SHP77 treated with DMSO at 0.1 percent for 48 hours (cell line): Measurements from ENCODE around the gene SLC17A7.

Experiments
- DNase-seq: peaks from one replicate; lab custom pipeline; 2025; lab: John Stamatoyannopoulos, UW

The SLC17A7 gene

DNA sequence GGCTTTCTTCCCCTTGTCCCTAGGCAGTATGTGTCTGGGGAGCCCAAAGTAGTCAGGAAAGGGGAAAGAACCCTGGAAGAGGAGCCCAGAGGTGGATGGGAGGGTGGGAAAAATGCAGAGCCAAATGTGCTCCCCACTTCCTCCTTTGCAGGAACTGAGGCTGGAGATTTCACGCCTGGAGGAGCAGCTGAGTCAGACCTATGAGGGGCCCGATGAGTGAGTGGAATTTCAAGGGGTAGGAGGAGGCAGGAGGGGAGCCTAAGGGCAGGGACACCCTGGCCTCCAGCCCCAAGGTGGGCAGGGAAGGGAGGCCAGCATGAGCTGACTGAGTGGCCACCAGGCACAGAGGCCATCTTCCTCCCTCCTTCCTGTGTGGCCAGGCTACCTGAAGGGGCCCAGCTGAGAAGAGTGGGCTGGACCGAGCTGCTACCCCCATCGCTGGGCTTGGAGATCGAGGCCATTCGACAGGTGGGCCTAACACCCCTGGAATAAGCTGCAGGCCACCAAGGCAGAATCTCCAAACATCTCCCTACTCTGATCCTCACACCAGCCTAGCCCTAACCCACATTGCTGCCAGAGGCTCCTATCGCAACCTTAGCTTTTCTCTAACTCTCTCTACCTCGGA, 32.4 kb downstream of the SLC17A7 start:
- DNase-seq = no peak

DNA sequence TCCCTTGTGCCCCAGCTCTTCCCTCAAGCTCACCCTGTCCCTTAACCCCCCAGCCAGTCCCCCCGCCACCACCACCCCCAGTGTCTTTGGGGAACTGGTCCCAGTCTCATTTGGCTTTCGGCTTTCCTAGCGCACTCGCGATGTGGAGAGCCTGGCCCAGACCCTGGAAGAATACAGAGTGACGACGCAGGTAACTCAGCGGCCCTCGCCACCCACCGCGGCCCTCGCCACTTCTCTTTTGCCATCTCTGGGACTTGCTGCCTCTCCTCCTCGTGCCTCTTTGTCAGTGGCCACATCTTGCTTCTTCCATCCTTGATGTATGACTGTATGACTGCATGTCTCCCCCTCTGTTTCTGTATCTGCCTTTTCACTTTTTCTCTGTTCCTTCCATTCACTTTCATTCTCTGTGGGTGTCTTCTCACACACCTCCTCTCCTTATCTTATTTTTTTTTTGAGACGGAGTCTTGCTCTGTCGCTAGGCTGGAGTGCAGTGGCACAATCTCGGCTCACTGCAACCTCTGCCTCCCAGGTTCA, 33.8 kb downstream of the SLC17A7 start:
- no peak for DNase-seq

DNA sequence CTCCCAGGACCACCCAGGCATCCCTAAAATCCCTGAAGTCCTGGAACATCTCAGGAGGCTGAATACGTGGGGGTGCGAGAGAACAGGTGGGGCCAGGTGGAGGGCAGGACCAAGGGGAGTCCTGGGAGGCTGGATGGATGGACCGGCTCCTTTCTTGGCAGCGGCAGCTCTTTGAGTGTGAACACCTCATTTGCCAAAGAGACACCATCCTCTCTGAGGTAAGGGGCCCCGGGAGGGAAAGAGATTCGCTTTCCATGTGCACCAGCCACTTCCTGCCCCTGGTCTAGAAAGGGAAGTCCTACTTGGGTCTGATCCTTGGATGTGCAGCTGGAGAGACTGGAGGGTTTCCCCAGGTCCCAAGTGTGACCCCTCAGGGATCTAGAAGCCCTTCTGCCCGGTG, 34.2 kb downstream of the SLC17A7 start:
- DNase-seq = no peak

DNA sequence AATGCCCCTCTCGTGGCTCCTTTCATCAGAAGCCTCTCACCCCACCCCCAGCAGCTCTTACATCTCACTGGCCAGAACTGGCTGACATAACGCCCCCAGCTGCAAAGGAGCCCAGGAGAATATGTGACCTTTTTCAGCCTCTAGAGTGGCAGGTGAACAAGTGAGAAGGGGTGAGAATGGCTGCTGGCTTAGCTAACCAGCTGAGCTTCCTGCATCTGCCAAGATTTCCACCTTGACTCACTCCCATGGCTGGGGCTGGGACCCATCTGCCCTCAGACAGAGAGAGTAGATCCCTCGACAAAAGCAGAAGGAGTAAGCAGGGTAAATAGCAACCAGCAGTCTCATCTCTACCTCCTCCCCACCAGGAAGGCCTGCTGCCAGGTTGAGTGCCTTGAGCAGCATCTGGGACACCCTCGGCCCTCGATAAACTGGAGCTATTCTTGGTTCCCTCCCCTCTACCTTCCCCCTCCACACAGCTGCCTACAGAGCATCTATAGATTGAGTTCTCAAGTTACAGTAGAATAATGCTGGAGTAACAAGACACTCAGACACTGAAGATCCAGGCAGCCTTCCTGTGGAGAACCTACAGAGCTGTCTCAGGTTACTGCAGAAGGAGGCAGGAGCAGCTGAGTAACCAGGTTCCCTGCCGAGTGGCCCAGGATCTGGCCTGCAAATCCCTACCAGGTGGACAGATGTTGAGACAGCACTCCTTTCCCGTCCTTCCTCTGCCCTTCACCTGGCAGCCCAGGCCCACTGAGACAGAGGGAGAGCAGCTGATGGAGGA, 37.7 kb downstream of the SLC17A7 start:
- peak; percentile 77 for DNase-seq

DNA sequence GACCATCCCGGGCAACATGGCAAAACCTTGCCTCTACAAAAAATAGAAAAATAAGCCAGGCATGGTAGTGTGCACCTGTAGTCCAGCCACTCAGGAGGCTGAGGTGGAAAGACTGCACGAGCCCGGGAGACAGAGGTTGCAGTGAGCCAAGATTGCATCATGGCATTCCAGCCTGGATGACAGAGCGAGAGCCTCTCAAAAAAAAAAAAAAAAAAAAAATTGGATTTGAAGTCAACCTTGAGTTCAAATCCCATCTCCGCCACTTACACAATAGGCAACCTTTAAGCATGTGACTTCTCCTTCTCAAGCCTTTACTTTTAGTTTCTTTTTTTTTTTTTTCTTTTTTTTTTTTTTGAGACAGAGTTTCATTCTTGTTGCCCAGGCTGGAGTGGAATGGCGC, 41.3 kb downstream of the SLC17A7 start:
- no peak for DNase-seq

DNA sequence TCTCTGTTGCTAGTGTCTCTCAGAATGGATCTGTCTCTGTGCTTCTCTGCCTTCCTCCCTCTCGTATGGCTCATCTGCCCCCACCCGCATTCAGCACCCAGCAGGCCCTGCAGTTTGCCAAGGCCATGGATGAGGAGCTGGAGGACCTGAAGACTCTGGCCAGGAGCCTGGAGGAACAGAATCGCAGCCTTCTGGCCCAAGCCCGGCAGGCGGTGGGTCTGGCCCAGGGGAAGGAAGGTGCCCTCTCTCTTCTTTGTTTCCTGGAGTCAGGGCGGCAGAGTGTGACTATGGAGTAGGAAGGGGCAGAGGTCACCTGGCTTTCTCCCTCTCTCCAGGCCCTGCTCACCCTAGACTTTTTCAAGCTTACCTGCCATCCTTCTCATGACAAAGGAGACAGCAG, 42.4 kb downstream of the SLC17A7 start:
- no peak for DNase-seq

DNA sequence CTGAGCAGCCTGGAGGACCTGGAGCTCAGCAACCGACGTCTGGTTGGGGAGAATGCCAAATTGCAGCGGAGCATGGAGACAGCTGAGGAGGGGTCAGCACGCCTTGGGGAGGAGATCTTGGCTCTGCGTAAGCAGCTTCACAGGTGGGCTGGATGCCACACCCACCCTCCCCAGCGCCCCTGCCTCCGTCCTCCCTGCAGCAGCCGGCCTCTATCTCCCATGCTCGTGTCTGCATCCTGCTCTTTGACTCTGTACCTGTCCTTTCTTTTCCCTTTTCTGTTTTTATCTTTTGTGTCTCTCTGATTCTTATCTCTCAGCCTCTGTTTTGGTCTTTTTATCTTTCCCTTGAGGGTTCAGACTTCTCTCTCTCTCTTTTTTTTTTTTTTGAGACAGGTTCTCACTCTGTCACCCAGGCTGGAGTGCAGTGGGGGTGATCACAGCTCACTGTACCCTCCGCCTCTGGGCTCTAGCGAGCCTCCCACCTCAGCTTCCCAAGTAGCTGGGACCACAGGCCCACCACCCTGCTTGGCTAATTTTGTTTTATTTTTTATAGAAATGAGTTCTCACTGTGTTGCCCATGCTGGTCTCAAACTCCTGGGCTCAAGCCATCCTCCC, 43.2 kb downstream of the SLC17A7 start:
- no peak for DNase-seq

DNA sequence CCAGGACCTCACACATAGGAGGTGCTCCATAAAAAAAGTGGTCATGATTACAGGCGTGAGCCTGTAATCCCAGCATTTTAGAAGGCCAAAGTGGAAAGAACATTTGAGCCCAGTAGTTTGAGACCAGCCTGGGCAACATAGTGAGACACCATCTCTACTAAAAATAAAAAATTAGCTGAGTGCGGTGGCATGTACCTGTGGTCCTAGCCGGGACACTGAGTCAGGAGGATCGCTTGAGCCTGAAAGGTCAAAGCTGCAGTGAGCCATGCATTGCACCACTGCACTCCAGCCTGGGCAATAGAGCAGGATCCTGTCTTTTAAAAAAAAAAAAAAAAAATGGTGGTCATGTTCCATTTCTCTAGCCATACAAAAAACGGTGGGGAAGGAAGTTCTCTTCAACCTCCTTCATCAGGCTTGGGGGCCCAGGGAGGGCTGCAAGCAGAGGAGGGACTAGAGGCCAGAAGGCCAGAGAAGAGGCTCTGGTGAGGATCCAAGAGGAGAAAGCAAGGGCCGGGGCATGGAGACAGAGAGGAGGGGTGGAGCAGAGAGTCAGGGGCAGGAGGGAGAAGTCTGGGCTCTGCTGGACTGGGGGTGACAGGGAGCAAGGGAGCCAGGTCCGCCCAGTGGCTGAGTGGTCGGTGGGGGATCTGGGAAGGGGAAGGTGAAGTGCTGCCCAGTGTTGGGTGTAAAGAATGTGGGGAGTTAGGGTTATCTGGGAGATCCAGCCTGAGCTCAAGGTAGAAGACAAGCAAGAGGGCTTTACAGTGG, 44.4 kb downstream of the SLC17A7 start:
- no peak for DNase-seq

DNA sequence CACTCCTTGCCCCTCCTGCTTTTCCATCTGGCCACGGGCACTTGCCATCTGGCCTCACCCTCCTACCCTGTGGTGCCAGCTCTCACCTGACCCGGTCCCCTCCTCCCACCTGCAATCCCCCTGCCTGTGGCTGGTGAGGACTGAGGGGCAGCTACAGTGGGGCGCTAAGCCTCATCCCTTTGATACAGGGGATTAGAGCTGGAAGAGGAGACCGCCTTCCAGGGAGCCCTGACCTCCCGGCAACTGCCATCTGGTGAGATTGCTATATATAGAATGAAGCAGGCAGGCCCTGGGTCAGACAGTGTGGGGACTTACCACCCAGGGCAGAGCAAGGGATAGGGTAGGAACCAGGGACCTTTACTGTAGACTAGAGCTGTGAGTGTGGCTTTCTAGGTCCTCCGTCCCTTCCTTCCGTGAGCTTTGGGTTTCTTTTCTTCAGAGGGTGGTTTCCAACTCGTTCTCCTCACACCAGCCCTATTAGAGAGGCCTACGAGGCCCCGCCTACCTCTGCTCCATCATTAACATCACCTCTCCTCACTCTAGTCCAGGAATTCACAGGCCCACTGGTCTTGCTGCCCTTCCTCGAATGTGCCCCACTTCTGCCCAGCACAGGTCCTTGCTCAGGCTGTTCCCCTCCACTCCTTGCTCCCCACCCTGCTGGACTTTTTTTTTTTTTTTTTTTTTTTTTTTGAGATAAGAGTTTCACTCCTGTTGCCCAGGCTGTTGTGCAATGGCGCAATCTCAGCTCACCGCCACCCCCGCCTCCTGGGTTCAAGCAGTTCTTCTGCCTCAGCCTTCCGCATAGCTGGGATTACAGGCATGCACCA, 45.5 kb downstream of the SLC17A7 start:
- no peak for DNase-seq

DNA sequence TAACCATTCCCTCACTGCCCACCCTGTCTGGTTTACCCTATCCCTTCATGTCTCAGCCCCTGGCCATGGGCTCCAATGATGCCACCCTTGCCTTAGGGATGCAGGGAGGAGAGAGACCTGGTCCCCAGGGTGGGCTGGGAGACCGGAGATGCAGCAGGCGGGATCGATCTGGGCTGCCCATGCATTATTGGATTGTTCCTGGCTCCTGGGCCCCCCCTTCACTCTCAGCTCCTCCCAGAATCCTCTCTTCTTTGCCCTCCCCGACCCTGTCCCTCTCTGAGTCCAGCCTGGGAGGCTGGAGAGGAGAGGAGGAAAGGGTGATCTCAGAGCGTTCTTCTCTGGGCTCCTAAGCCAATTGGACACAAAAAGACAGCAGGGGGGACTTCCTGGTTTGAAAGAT, 47.4 kb downstream of the SLC17A7 start:
- no peak for DNase-seq

DNA sequence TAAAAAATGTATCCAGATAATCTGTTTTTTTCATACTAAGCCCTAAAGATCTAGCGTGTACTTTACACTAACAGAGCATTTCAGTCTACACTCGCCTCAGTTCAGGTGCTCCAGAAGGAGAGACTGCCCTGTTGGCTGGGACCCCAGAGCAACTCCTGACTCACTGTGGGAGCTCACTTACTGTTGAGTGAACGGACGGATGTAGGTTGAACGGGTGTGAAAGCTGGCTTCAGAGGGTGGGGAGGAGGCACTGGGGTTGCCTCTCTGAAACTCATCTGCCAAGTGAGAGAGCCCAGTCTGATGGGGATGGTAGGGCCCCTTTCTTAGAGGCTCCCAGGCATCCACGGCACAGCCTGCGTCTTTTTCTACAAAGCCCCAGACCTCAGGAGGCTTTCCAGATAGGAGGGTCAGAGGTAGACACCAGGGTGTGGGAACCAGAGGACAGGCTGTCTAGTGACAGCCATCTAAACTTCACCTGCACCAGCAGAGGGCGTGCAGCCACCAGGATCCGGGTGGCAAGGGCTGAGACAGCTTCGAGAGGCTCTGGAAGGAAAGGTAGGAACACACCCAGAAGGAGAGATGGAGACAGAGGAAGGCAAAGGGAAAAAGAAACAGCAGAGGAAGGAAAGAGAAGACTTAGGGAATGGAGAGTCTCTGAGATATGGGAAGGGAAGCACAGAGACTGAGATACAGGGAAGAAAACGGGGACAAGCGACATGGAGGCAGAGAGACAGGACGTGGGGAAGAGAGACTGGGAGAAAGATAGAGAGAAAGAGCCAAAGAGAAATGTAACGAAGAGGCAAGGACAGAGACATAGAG, 49.5 kb downstream of the SLC17A7 start:
- peak; percentile 61 for DNase-seq

DNA sequence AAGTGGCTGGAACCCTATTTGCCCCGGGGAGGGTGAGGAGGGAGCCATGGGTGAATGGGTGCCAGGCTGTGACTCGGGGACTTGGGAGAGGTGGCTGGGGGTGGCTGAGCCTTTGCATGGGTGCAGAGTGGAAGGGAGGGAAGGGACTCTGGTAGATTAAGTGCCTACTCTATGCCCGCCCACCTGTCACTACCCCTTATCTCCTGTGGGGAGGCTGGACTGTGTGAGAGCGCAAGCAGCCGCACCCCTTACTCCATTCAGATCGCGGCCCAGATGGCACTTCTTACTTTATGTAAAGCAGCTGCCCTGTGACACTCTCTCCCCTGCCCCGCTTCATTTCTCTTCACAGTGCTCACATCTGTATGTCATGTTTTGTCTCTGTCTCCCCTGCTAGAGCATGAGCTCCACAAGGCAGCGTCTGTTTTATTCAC, 50.4 kb downstream of the SLC17A7 start:
- DNase-seq = no peak

DNA sequence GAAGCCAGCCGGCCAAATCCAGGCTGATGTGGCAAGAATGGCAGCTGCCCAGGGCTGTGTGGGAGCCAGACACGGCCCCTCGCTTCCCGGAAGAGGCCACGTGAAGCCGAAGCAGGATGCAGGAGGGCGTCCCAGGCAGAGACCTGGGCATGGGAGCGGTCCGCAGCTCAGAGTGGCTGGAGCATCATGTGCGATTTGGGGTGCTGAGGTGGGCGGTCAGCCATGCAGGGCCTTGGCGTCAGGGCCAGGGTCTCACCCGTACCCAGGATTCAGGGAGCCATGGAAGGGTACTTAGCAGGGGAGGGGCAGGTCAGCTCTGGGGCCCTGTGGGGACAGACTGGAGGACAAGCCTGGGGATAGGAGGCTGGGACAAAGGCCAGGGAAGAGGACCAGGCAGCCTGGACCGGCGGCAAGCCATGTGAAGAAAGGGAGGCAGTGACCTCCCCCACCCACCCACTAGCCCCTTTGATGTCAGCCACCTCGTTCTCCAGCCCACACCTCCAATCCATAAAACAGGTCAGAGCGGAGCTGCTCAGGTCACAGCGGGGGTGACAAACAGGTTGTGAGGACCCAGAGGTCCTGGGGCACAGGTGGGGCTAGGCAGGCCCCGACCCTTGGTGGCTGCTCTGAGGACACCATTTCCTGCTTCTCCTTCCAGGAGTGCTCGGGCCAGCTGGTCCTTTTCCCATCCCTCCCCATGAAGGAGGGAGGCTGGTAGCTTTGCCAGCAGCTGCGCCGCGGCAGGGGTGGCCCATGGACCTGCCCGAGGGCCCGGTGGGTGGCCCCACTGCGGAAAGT, 51.0 kb downstream of the SLC17A7 start:
- DNase-seq = no peak

DNA sequence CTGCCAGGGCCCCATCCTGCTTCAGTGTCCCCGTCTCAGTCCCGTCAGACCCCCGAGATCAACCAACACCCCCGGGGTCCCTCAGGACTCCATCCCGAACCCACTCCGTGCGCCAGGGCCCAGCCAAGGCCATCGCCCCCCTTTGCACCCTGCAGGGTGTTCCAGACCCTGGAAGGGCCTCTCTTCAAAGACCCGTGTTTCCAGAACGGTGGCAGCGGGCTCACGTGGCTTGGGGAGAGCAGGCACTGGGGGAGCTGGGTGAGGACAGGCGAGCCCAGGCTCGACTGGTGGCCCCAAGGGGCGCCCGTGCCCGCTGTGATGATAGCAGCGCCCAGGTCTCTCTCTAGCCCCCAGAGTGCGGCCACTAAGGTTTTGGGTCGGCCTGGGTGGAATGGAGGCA, 51.9 kb downstream of the SLC17A7 start:
- no peak for DNase-seq

DNA sequence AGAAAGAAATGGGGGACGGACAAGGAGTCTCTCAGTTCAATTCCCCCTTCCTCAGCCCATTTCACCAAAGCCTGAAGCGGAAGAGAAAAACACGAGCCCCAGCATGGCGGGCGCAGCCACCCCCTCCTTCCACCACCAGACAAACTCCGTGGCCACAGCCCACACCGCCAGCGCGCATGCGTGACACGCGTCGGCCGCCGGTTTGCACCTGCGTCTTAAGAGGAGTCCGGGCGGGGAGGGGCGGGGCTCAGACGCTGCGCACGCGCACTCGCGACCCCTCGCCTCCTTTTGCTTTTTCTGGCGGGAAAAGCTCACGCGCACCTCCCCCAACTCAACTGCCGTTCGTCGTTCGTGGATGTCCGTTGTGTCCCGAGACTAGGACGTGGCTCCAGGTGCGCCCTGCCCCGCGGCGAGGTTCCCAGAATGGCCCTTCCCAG, 53.4 kb downstream of the SLC17A7 start, which contains the start of gene KASH5:
TSS of gene KASH5 (plus strand) at position 314 of the 437 bp plus-strand sequence. CDS start 2,635 bp downstream, outside the sequence.
- no peak for DNase-seq

DNA sequence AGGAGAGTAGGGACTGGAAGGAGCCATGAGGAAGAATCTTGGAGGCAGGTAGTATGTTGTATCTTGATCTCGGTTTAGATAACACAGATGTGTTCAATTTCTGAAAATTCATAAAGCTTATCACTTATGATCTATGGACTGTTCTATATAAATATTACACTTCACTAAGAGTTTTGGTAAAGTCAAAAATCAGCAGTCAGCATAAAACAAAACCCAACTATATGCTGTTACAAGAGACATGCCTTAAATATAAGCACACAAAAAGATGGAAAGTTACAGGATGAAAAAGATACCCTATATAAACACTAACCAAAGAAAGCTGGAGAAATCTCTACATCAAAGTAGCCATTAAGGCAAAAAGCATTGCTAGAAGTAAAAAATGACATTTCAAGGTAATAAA, 57.7 kb downstream of the SLC17A7 start:
- no peak for DNase-seq

DNA sequence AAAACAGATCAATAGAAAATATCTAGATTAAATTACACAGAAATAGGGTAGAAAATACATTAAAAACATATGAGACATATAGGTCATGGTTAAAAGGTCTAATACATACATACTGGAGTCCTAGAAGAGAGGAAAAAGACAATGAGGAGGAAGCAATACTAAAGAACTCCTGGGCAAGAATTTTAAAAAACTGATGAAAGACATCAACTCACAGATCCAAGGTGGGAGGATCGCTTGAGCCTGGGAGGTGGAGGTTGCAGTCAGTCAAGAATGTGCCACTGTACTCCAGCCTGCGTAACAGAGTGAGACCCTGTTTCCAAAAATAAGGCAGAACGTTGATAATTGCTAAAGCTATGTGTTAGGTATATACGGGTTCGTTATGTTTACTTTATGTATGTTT, 58.7 kb downstream of the SLC17A7 start:
- no peak for DNase-seq

DNA sequence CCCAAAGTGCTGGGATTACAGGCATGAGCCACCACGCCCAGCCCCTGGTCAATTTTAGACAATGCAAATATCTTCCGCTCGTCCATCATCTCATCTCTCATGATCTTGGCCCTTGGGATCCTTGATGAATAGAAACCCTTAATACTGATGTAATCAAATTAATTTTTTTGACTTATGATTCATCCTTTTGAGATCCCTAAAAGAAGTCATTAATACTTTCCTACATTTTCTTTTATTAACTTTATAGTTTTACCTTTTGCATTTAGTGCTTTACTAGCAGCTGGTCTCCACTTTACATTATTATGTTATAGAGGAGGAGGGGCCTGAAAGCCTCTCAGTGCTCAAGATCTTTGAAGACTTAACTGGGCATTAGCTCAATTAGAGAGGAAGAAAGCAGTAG, 60.9 kb downstream of the SLC17A7 start:
- DNase-seq = no peak
